H9 (cell line): Measurements from ENCODE around the gene SH3GL3. TPM values are rescaled to one million over a fixed set of nuclear protein-coding genes. Genes with fewer than 3 reads are reported as not detected.

Source experiments
- DNase-seq: peaks from one replicate; pipeline ENCODE4 v3.0.0-alpha.2; 2017
- H2AFZ ChIP-seq: one replicate; pipeline ENCODE4 v1.6.1; 2013; ENCODE audit warnings: mild to moderate bottlenecking, low read length, control low read depth, moderate library complexity
- H2AK5ac ChIP-seq: 2 replicates; pipeline ENCODE4 v1.6.1; 2013; ENCODE audit warnings: low read length, control low read depth, mixed read lengths; ENCODE audit not compliant: insufficient read length
- H2BK120ac ChIP-seq: one replicate; pipeline ENCODE4 v1.6.1; 2013; ENCODE audit warnings: low read depth, mild to moderate bottlenecking, low read length, control low read depth, inconsistent platforms; ENCODE audit not compliant: poor library complexity, severe bottlenecking
- H2BK12ac ChIP-seq: 2 replicates; pipeline ENCODE4 v1.6.1; 2013; ENCODE audit warnings: low read length, control low read depth, mixed read lengths, low read depth; ENCODE audit not compliant: insufficient read length
- H2BK15ac ChIP-seq: 2 replicates; pipeline ENCODE4 v1.6.1; 2013; ENCODE audit warnings: low read depth, low read length, control low read depth
- H2BK20ac ChIP-seq: one replicate; pipeline ENCODE4 v1.6.1; 2013; ENCODE audit warnings: low read depth, mild to moderate bottlenecking, low read length, control low read depth, inconsistent platforms; ENCODE audit not compliant: poor library complexity, severe bottlenecking
- H2BK5ac ChIP-seq: 2 replicates; pipeline ENCODE4 v1.6.1; 2013; ENCODE audit warnings: low read length, control low read depth, mixed read lengths; ENCODE audit not compliant: insufficient read length
- H3K14ac ChIP-seq: 2 replicates; pipeline ENCODE4 v1.6.1; 2013; ENCODE audit warnings: low read length, control low read depth; ENCODE audit not compliant: insufficient read depth
- H3K18ac ChIP-seq: 2 replicates; pipeline ENCODE4 v1.6.1; 2013; ENCODE audit warnings: low read depth, mild to moderate bottlenecking, mixed read lengths, low read length, control low read depth; ENCODE audit not compliant: insufficient read length
- H3K23ac ChIP-seq: 2 replicates; pipeline ENCODE4 v1.6.1; 2013; ENCODE audit warnings: low read length, control low read depth, mixed read lengths, low read depth; ENCODE audit not compliant: insufficient read length
- H3K23me2 ChIP-seq: 2 replicates; pipeline ENCODE4 v1.6.1; 2013; ENCODE audit warnings: low read depth, mild to moderate bottlenecking, mixed read lengths, low read length, control low read depth; ENCODE audit not compliant: insufficient read length, poor library complexity, severe bottlenecking
- H3K27ac ChIP-seq: 2 replicates; pipeline ENCODE4 v1.5.1; 2013; ENCODE audit warnings: low read length, control low read depth, mixed read lengths, low read depth; ENCODE audit not compliant: insufficient read length
- H3K27me3 ChIP-seq: 2 replicates; pipeline ENCODE4 v1.6.1; 2013; ENCODE audit warnings: low read length, control low read depth, inconsistent platforms; ENCODE audit not compliant: insufficient read depth
- H3K4ac ChIP-seq: 2 replicates; pipeline ENCODE4 v1.6.1; 2013; ENCODE audit warnings: low read depth, mild to moderate bottlenecking, control low read depth, inconsistent platforms, low read length, moderate library complexity
- H3K4me1 ChIP-seq: 2 replicates; pipeline ENCODE4 v1.6.1; 2013; ENCODE audit warnings: low read length, control low read depth, inconsistent platforms; ENCODE audit not compliant: insufficient read depth
- H3K4me2 ChIP-seq: 2 replicates; pipeline ENCODE4 v1.6.1; 2013; ENCODE audit warnings: low read length, control low read depth, mixed read lengths; ENCODE audit not compliant: insufficient read length, insufficient read depth
- H3K56ac ChIP-seq: 2 replicates; pipeline ENCODE4 v1.6.1; 2013; ENCODE audit warnings: low read depth, mild to moderate bottlenecking, mixed read lengths, low read length, control low read depth; ENCODE audit not compliant: insufficient read length
- H3K79me1 ChIP-seq: 2 replicates; pipeline ENCODE4 v1.6.1; 2013; ENCODE audit warnings: low read depth, mild to moderate bottlenecking, moderate library complexity, low read length, control low read depth, inconsistent platforms; ENCODE audit not compliant: insufficient read depth, poor library complexity, severe bottlenecking
- H3K79me2 ChIP-seq: 2 replicates; pipeline ENCODE4 v1.6.1; 2013; ENCODE audit warnings: low read length, control low read depth, inconsistent platforms; ENCODE audit not compliant: insufficient read depth
- H3K9ac ChIP-seq: 2 replicates; pipeline ENCODE4 v1.6.1; 2013; ENCODE audit warnings: low read length, control low read depth, mixed read lengths; ENCODE audit not compliant: insufficient read length; ENCODE audit errors: extremely low read depth
- H3K9me3 ChIP-seq: one replicate; pipeline ENCODE4 v1.6.1; 2013; ENCODE audit warnings: low read depth, low read length, inconsistent platforms; ENCODE audit not compliant: control insufficient read depth
- H3T11ph ChIP-seq: one replicate; pipeline ENCODE4 v1.6.1; 2013; ENCODE audit warnings: mild to moderate bottlenecking, low read length, control low read depth, inconsistent platforms
- H4K20me1 ChIP-seq: one replicate; pipeline ENCODE4 v1.6.1; 2013; ENCODE audit not compliant: control insufficient read depth, insufficient read length, insufficient read depth
- H4K5ac ChIP-seq: 2 replicates; pipeline ENCODE4 v1.6.1; 2013; ENCODE audit warnings: low read depth, mild to moderate bottlenecking, mixed read lengths, low read length, control low read depth; ENCODE audit not compliant: insufficient read length
- H4K8ac ChIP-seq: replicated peaks from 2 replicates; pipeline ENCODE4 v1.6.1; 2013; ENCODE audit warnings: low read length, control low read depth, mixed read lengths, low read depth; ENCODE audit not compliant: insufficient read length
- H4K91ac ChIP-seq: 2 replicates; pipeline ENCODE4 v1.6.1; 2013; ENCODE audit warnings: low read depth, mild to moderate bottlenecking, moderate library complexity, mixed read lengths, low read length, control low read depth; ENCODE audit not compliant: insufficient read length
- H3K27ac Mint-ChIP-seq, 3 experiments: 2 replicates in 2 of 3; 3 replicates in 1 of 3; pipeline ENCODE4 v1.8.0; 2020 to 2021; ENCODE audit warnings: mixed read lengths in 3 of 3, mild to moderate bottlenecking in 1 of 3, moderate library complexity in 1 of 3
- H3K27me3 Mint-ChIP-seq: 2 replicates; pipeline ENCODE4 v1.8.0; 2021; ENCODE audit warnings: low read depth, mild to moderate bottlenecking, moderate library complexity, mixed read lengths
- H3K36me3 Mint-ChIP-seq, 3 experiments: 2 replicates in 2 of 3; 3 replicates in 1 of 3; pipeline ENCODE4 v1.8.0; 2020 to 2021; ENCODE audit warnings: low read depth in 3 of 3, mixed read lengths in 3 of 3; ENCODE audit not compliant: insufficient read depth in 1 of 3
- H3K4me1 Mint-ChIP-seq, 2 experiments: 2 replicates each; pipeline ENCODE4 v1.8.0; 2020; ENCODE audit warnings: mixed read lengths in 2 of 2
- H3K4me3 Mint-ChIP-seq, 2 experiments: 2 replicates in 1 of 2; 3 replicates in 1 of 2; pipeline ENCODE4 v1.8.0; 2020 to 2021; ENCODE audit warnings: mild to moderate bottlenecking in 2 of 2, mixed read lengths in 2 of 2, moderate library complexity in 1 of 2
- H3K9me3 Mint-ChIP-seq, 2 experiments: 2 replicates in 1 of 2; 3 replicates in 1 of 2; pipeline ENCODE4 v1.8.0; 2020; ENCODE audit warnings: mild to moderate bottlenecking in 2 of 2, mixed read lengths in 2 of 2, moderate library complexity in 1 of 2
- WGBS: extraction: QIAGEN DNeasy Blood & Tissue Kit; methylation state at CpG from one replicate; pipeline ENCODE4 v1.1.7; 2013; ENCODE audit warnings: missing lambda C conversion rate, low lambda C conversion rate, mixed read lengths; ENCODE audit not compliant: insufficient read length; ENCODE audit errors: extremely low coverage; 5-methylcytosine and 5-hydroxymethylcytosine counted together
- total RNA-seq: library from RNA; stranded (reverse); gene quantifications from 2 replicates; pipeline ENCODE4 v1.2.1, GENCODE V29; 2021
- TF ChIP-seq, protein P1 (sequence below): fragments of 200-600 bp; sonication (generic); conservative IDR thresholded peaks from 3 replicates; pipeline ENCODE4 v1.8.0; 2021; ENCODE audit warnings: antibody characterized with exemption, mild to moderate bottlenecking

Gene SH3GL3
- total RNA-seq, 1 experiment from 2014 or later, result 11.2 TPM

- Mint-ChIP-seq H3K27me3 (no peaks in the 10 kb centered on the region), H3K36me3 (peaks cover 17 to 26% (median 24%) of the 10 kb centered on the region in 3 experiments), H3K9me3 (peaks cover 25 to 26% of the 10 kb centered on the region in 2 experiments), H3K27ac (peak overlapping the region; percentile 41 to 92 (median 68)), H3K4me1 (peaks cover 13 to 15% of the 10 kb centered on the region in 2 experiments), H3K4me3 (no peak overlapping the region)
- peak; percentile 55 for DNase-seq
- Histone ChIP-seq H2BK15ac (no peak overlapping the region), H3K79me2 (no peaks in the 10 kb centered on the region), H4K5ac (no peak overlapping the region), H3K56ac (no peak overlapping the region), H2BK120ac (no peak overlapping the region), H3K4me1 (no peaks in the 10 kb centered on the region; the same call in 1 of the 2 replicates), H4K8ac (no peak overlapping the region), H3K27ac (peak overlapping the region; percentile 84), H3K79me1 (no peaks in the 10 kb centered on the region), H3K18ac (peak overlapping the region; percentile 93), H2AK5ac (peak overlapping the region; percentile 79), H2BK5ac (peak overlapping the region; percentile 84), H3T11ph (no peak overlapping the region), H2BK12ac (peak overlapping the region; percentile 80), H3K27me3 (no peaks in the 10 kb centered on the region), H3K4me2 (peak overlapping the region; percentile 12), H3K23me2 (no peaks in the 10 kb centered on the region), H4K91ac (no peak overlapping the region), H2BK20ac (no peak overlapping the region), H3K14ac (peak overlapping the region; percentile 38; the same call in 1 of the 2 replicates), H3K9me3 (peaks cover 8% of the 10 kb centered on the region), H2AFZ (no peak overlapping the region), H4K20me1 (no peaks in the 10 kb centered on the region), H3K9ac (no peak overlapping the region), H3K23ac (no peak overlapping the region), H3K4ac (no peak overlapping the region; the same call in 1 of the 2 replicates)
- no CpG with 5 or more reads among the region's 3 CpGs for WGBS
- TF ChIP-seq, protein P1, sequence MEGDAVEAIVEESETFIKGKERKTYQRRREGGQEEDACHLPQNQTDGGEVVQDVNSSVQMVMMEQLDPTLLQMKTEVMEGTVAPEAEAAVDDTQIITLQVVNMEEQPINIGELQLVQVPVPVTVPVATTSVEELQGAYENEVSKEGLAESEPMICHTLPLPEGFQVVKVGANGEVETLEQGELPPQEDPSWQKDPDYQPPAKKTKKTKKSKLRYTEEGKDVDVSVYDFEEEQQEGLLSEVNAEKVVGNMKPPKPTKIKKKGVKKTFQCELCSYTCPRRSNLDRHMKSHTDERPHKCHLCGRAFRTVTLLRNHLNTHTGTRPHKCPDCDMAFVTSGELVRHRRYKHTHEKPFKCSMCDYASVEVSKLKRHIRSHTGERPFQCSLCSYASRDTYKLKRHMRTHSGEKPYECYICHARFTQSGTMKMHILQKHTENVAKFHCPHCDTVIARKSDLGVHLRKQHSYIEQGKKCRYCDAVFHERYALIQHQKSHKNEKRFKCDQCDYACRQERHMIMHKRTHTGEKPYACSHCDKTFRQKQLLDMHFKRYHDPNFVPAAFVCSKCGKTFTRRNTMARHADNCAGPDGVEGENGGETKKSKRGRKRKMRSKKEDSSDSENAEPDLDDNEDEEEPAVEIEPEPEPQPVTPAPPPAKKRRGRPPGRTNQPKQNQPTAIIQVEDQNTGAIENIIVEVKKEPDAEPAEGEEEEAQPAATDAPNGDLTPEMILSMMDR, result no peak
Observed at GRCh38 chr15:83498801-83499200, 51.7 kb downstream of the SH3GL3 start.
